HG03354 (cell line): ENCODE measurements around the gene KCNK17.

Experiments
- ATAC-seq: cut with Tn5 transposase; IDR thresholded peaks from one replicate; pipeline ENCODE4 v1.9.1; 2021; ENCODE audit warnings: mild to moderate bottlenecking; ENCODE audit not compliant: unreplicated experiment, poor library complexity, severe bottlenecking

Gene KCNK17

GRCh38 chr6:39339096-39339867 is 25.1 kb upstream of the KCNK17 start:
- no peak for ATAC-seq

GRCh38 chr6:39338397-39338796 is 24.2 kb upstream of the KCNK17 start:
- ATAC-seq: no peak

- ATAC-seq: no peak
Observed at GRCh38 chr6:39335780-39336545, 21.7 kb upstream of the KCNK17 start.

GRCh38 chr6:39333644-39334438 is 19.6 kb upstream of the KCNK17 start:
- ATAC-seq: no peak

GRCh38 chr6:39330476-39330875 is 16.3 kb upstream of the KCNK17 start:
- ATAC-seq: peak; percentile 10

- peak; percentile 83 for ATAC-seq
Observed at GRCh38 chr6:39330057-39330456, 15.8 kb upstream of the KCNK17 start.

- no peak for ATAC-seq
Observed at GRCh38 chr6:39328066-39328465, 13.8 kb upstream of the KCNK17 start.

GRCh38 chr6:39327507-39327906 is 13.3 kb upstream of the KCNK17 start:
- no peak for ATAC-seq

GRCh38 chr6:39322306-39322850 is 8.2 kb upstream of the KCNK17 start, which contains the start of gene KCNK16:
KCNK16 (minus strand) TSS chr6:39322702; CDS start chr6:39322540, 162 bp downstream.
- ATAC-seq: no peak

- no peak for ATAC-seq
Observed at GRCh38 chr6:39321761-39322160, 7.5 kb upstream of the KCNK17 start.

- ATAC-seq: no peak
Observed at GRCh38 chr6:39320363-39320984, 6.3 kb upstream of the KCNK17 start.

GRCh38 chr6:39319621-39320362 is 5.6 kb upstream of the KCNK17 start:
- ATAC-seq: no peak

GRCh38 chr6:39317256-39317655 is 3.0 kb upstream of the KCNK17 start:
- no peak for ATAC-seq

- no peak for ATAC-seq
Observed at GRCh38 chr6:39313526-39314272, 520 bp downstream of the KCNK17 start.

GRCh38 chr6:39312912-39313525 is 1.2 kb downstream of the KCNK17 start:
- ATAC-seq: no peak

- no peak for ATAC-seq
Observed at GRCh38 chr6:39310542-39310941, 3.7 kb downstream of the KCNK17 start.

- no peak for ATAC-seq
Observed at GRCh38 chr6:39309942-39310531, 4.2 kb downstream of the KCNK17 start.
